Subcutaneous adipose tissue (tissue), 4 donors: ENCODE results near the gene ARPC4. TPM values are rescaled to one million over a fixed set of nuclear protein-coding genes. Genes with fewer than 3 reads are reported as not detected.

Experiments
- CTCF ChIP-seq: fragments of 450-650 bp; IDR thresholded peaks from one replicate; pipeline ENCODE4 v1.5.1; 2016; ENCODE audit warnings: low read depth, mild to moderate bottlenecking, control low read depth, antibody characterized with exemption, moderate library complexity
- total RNA-seq, 4 donors: library from RNA; depleted of rRNA; stranded (reverse); fragments of >200 nt; gene quantifications; one replicate each; pipeline ENCODE4 v1.1.0, GENCODE V29; 2016

ARPC4 gene
- total RNA-seq, 4 donors from 2014 or later, result 85.4 to 174 (median 158) TPM

GRCh38 chr3:9794400-9794799 lies 1.5 kb downstream of the ARPC4 start:
- no peak for TF ChIP-seq CTCF

DNA sequence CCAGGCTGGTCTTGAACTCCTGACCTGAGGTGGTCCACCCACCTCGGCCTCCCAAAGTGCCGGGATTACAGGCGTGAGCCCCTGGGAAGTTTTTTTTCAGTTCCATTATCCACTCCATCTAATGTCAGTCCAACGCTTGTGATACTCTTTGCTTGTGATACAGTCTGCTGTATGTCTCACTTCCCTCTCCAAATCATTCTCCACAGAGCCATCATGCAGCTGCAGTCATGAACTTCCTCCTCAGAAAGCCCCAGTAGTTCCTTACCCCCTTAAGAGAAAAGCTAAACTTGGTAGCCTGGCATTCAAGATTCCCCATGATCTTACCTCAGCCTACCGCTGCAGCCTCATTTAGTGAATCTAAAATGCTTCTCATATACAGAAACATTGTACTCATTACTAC lies 2.3 kb downstream of the ARPC4 start:
- TF ChIP-seq CTCF, result no peak

DNA sequence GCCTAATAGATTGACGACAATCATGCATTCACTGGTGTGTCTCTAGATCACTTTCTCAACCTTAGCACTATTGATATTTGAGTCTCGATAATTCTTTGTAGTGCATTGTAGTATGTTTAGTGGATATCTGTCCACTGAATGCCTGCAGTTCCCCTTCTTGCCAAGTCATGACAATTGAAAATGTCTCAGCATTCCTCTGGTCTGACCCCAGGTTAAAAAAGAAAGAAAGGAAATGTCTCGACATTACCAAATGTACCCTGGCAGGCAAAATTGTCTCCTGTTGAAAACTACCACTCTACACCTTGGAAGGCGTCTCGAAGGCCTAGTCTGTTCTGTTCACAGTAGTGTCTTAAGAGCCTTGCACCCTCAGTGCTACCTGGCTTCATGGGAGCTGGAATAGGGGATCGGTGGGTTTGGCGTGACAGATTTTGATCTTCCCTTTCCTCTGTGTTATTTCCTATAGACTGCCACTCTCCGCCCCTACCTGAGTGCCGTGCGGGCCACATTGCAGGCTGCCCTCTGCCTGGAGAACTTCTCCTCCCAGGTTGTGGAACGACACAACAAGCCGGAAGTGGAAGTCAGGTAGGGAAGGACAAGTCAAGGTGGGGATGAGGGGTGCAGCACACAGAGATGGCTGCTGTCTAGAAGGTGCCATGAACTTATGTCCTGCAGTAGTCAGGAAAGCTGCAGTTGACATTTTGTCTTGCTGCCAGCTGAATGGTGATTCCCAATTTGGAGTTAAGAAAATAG lies 4.5 kb downstream of the ARPC4 start:
- TF ChIP-seq CTCF, result no peak

- TF ChIP-seq CTCF, result no peak
Observed at GRCh38 chr3:9800529-9800928, 7.6 kb downstream of the ARPC4 start.

DNA sequence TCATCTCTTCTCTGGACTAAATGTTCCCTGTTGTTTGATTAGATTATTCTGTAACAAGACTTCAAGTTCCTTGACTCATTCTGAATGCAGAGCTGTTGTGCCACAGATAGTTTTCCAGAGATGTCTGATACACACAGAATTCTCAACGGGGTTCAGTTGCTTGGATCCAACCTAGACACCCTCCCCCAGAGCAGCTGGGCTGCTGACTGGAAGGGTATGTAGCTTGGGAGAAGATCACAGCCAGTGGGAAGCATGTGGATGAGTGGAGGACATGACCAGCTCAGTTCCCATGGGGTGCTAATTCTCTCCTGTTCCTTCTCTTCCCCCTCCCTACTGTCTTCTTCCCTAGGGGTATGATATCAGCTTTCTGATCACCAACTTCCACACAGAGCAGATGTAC lies 10.6 kb downstream of the ARPC4 start:
- TF ChIP-seq CTCF, result no peak

- no peak for TF ChIP-seq CTCF
Observed at GRCh38 chr3:9804996-9805395, 12.1 kb downstream of the ARPC4 start.

DNA sequence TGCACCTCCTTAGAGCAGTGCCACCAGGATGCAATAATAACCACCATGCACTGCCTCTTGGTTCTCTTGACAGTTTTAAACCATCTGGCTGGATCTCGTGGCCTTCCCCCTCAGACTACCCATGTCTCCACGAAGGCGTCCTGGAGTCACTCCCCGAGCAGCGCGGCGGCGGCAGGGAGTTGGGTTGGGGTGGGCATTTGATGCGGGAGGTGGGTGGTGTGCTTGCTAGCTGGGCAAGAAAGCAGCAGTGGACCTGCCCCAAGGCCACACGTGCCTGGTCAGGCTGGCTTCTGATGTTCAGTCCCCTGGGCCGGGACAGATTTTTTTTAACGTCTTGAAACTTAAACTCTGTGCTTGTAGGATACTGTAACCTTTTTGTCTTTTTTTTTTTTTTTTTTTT lies 13.3 kb downstream of the ARPC4 start:
- no peak for TF ChIP-seq CTCF
